ENCODE data around the gene RMI2.

The RMI2 gene

GRCh38 chr16:11347831-11348230 is 2.6 kb downstream of the RMI2 start:
- TF ChIP-seq CTCF (conservative IDR thresholded peaks at IDR 0.05): no peak
- H3K27ac ChIP-seq: no peak overlapping the region; the same call in 1 of the 2 replicates

GRCh38 chr16:11348737-11349598 is 3.7 kb downstream of the RMI2 start:
- no peak for TF ChIP-seq CTCF (conservative IDR thresholded peaks at IDR 0.05)
- H3K27ac ChIP-seq: peak overlapping the region; percentile 85

DNA sequence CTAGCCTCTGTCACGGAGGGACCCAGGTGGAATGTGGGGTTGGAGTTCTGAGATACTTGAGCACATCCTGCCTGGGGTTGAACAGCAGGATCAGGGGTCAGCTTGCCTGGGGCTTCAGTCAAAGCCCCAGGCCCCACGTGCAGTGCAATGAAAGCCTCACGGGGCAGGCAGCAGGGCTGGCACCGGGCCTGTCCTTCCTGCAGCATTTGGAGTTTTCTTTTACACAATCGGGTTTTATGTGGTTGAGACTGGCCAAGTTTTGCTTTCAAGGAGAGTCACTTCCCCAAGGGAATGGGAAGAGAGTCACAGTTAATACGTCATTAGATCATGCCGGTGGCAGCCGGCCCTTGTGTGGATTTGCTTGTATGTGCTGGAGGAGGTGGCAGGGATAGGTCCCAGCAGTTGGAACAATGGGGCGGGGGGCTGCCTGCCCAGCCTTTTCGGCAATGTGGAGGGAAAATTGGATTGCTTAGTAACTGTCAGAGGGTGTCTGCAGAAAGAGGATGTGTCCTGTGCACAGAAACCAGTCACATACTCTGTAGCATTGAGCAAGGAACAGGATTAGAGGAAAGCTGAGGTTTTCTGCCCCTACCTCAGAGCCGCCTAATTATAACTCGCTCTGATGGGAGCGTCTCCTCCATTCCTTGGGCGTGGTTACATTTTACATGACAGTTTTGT is 4.5 kb downstream of the RMI2 start:
- no peak for TF ChIP-seq CTCF (conservative IDR thresholded peaks at IDR 0.05)
- peak overlapping the region; percentile 85 for H3K27ac ChIP-seq

DNA sequence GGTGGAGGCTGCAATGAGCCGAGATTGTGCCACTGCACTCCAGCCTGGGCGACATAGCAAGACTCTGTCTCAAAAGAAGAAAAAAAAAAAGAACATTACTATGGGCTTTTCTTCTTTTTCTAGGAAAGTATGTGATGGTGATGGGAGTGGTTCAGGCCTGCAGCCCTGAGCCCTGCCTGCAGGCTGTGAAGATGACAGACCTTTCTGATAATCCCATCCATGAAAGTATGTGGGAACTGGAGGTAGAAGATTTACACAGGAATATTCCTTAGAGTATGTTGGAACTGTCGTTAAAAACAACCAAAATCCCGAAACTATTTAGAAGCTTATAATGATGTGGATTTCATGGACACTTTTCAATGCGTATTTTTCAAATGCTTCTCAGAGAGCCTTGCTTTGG is 5.3 kb downstream of the RMI2 start:
- no peak for TF ChIP-seq CTCF (conservative IDR thresholded peaks at IDR 0.05)
- H3K27ac ChIP-seq: peak overlapping the region; percentile 85

GRCh38 chr16:11350921-11351335 is 5.7 kb downstream of the RMI2 start:
- H3K27ac ChIP-seq: peak overlapping the region; percentile 85
- no peak for TF ChIP-seq CTCF (conservative IDR thresholded peaks at IDR 0.05)

GRCh38 chr16:11353158-11353557 is 7.9 kb downstream of the RMI2 start:
- no peak for TF ChIP-seq CTCF (conservative IDR thresholded peaks at IDR 0.05)
- H3K27ac ChIP-seq: peak overlapping the region; percentile 85

DNA sequence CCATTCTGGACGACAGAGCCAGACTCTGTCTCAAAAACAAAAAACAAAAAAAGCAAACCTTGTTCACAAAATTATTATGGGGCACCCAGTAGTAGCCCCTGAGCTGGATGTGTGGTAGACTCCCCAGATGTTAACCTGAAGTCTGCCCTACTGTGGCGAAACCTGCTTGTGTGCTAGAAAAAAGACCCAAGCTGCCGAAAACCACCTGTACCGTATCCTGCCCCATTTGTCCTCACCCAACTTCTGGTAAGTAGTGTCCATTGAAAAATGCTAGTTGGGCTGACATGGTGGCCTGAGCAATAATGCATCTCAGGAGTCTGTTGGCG is 9.1 kb downstream of the RMI2 start:
- TF ChIP-seq CTCF (conservative IDR thresholded peaks at IDR 0.05): no peak
- no peak overlapping the region for H3K27ac ChIP-seq
